ENCODE measurements around the gene UVRAG. TPM values are rescaled to one million over a fixed set of nuclear protein-coding genes. Genes with fewer than 3 reads are reported as not detected.
A peak's percentile ranks its signal among the peaks of the same experiment; 100 is the strongest.

Gene UVRAG
- total and polyA plus RNA-seq, 2 of the 4 experiments (the other 2 are of a cell fraction) = 5.6 to 10.9 TPM

- ATAC-seq (ENCODE audit: low read depth) (peak; percentile 93), DNase-seq (peak; percentile 88)
- Histone ChIP-seq H3K4me1 (ENCODE audit: control insufficient read depth, insufficient read depth, low read length) (peaks cover 5% of the 10 kb centered on the region), H2AK5ac (ENCODE audit: low read depth, low read length) (no peak overlapping the region), H4K5ac (ENCODE audit: low read depth, low read length) (peak overlapping the region; percentile 20; the same call in 1 of the 2 replicates), H3K9me3 (ENCODE audit: control insufficient read depth, insufficient read depth, low read length) (peaks cover 2% of the 10 kb centered on the region; the same call in 1 of the 2 replicates), H3K18ac (ENCODE audit: low read depth, low read length) (peak overlapping the region; percentile 78; the same call in 1 of the 2 replicates), H3K27ac (ENCODE audit: insufficient read depth, low read length) (no peak overlapping the region), H4K91ac (ENCODE audit: insufficient read depth, low read depth, low read length) (no peak overlapping the region), H3K4me3 (ENCODE audit: insufficient read depth, low read depth, low read length) (no peak overlapping the region), H2AFZ (replicated peaks; ENCODE audit: low read length, poor library complexity) (no peak overlapping the region), H3K23ac (ENCODE audit: low read depth, low read length) (no peak overlapping the region), H3K4ac (ENCODE audit: low read depth, low read length) (no peak overlapping the region), H3K27me3 (ENCODE audit: control insufficient read depth, insufficient read depth, low read length) (no peaks in the 10 kb centered on the region), H4K8ac (ENCODE audit: low read depth in 2 of 2, low read length in 2 of 2) (peak overlapping the region in 1 of 2 experiments; percentile 1; a peak in 1 of 4 replicates), H3K9me1 (ENCODE audit: insufficient read depth, low read length) (no peaks in the 10 kb centered on the region), H2AK9ac (replicated peaks; ENCODE audit: low read depth, low read length, poor library complexity) (no peak overlapping the region), H3K9ac (ENCODE audit: low read depth, low read length) (no peak overlapping the region), H3K4me2 (ENCODE audit: low read depth, low read length) (peak overlapping the region; percentile 72), H2BK120ac (ENCODE audit: low read depth, low read length) (no peak overlapping the region), H3K56ac (ENCODE audit: extremely low read depth, insufficient read depth, low read length) (no peak overlapping the region), H3K36me3 (ENCODE audit: control insufficient read depth, insufficient read depth, low read length) (no peaks in the 10 kb centered on the region), H2BK5ac (ENCODE audit: low read depth, low read length, poor library complexity, severe bottlenecking) (peak overlapping the region; percentile 61), H3K14ac (replicated peaks; ENCODE audit: low read depth, low read length) (no peak overlapping the region), H3K79me1 (ENCODE audit: low read depth in 1 of 2, low read length in 2 of 2) (peaks cover 0 to 4% of the 10 kb centered on the region in 2 experiments; a peak in 2 of 4 replicates), H2BK15ac (ENCODE audit: low read depth, low read length) (no peak overlapping the region), H4K20me1 (ENCODE audit: insufficient read depth, low read length) (peaks cover 4% of the 10 kb centered on the region; the same call in 1 of the 2 replicates), H2BK20ac (ENCODE audit: low read depth, low read length) (peak overlapping the region; percentile 58; the same call in 1 of the 2 replicates)
- intact Hi-C loops (cut with micrococcal nuclease) = no loop called here
- in situ Hi-C loops (cut with MboI; ENCODE audit: low sequenced_read_pairs) = no loop called here
- no TSS peak for BruUV-seq (replicated peaks)
- ChIA-PET POLR2A (ENCODE audit: unreplicated experiment) (no interaction called here), CTCF (interaction anchor here (1.2 kb wide), 1 partner anchor 53 kb away, joined by 5 read pairs; no protein-coding TSS in a partner anchor)
- no CpG with 5 or more reads among the region's 6 CpGs for WGBS, 2 experiments (ENCODE audit: extremely low coverage in 2 of 2, insufficient read length in 1 of 2)
- dilution Hi-C loops (cut with HindIII; ENCODE audit: low sequenced_read_pairs, unreplicated experiment) = no loop called here
- peak; percentile 5; the same call in 1 of the 2 replicates for TF ChIP-seq SMC3 (IDR thresholded peaks at IDR 0.05; ENCODE audit: low read depth, low read length)
- TF ChIP-seq POLR2A (IDR thresholded peaks at IDR 0.05; ENCODE audit: low read depth, low read length) = no peak
- TF ChIP-seq CHD1 (IDR thresholded peaks at IDR 0.05; ENCODE audit: low read depth, low read length) = no peak
- peak; percentile 84 for TF ChIP-seq CEBPB (IDR thresholded peaks at IDR 0.05; ENCODE audit: low read depth, low read length)
- 0 out of 2 replicates have a peak, but pooled peaks have one; percentile 20 for TF ChIP-seq BHLHE40 (IDR thresholded peaks at IDR 0.05; ENCODE audit: low read depth, low read length)
- no peak for TF ChIP-seq RCOR1 (IDR thresholded peaks at IDR 0.05; ENCODE audit: insufficient replicate concordance, low read length)
- TF ChIP-seq RFX5 (IDR thresholded peaks at IDR 0.05; ENCODE audit: low read depth, low read length) = no peak
- no peak for TF ChIP-seq CTCF (conservative IDR thresholded peaks at IDR 0.05; ENCODE audit: low read depth, low read length)
- TF ChIP-seq MAFK (IDR thresholded peaks at IDR 0.05; ENCODE audit: low read depth, low read length) = peak; percentile 54; the same call in 1 of the 2 replicates
- no peak for TF ChIP-seq NFE2L2 (IDR thresholded peaks at IDR 0.05; ENCODE audit: low read depth, low read length)
- TF ChIP-seq ELK1 (IDR thresholded peaks at IDR 0.05; ENCODE audit: borderline replicate concordance, low read depth, low read length) = no peak
- peak; percentile 73 for TF ChIP-seq FOS (IDR thresholded peaks at IDR 0.05; ENCODE audit: low read depth, low read length)
- no peak for TF ChIP-seq USF2 (IDR thresholded peaks at IDR 0.05; ENCODE audit: low read depth, low read length)
Observed at GRCh38 chr11:76086743-76087635, 272.0 kb downstream of the UVRAG start.

Measured in IMR-90 (cell line).